Fibroblast of the aortic adventitia (primary cell): ENCODE results near the gene ATP6V0C. TPM values are rescaled to one million over a fixed set of nuclear protein-coding genes. Genes with fewer than 3 reads are reported as not detected.
"Not testable (repeated sequence)": the region's sequence is repeated elsewhere in the genome, so short reads cannot be mapped to it uniquely, and the experiment has no call there.

ENCODE experiments used
- DNase-seq: peaks from one replicate; pipeline ENCODE4 v3.0.0-alpha.2; 2010; ENCODE audit warnings: low read depth
- H3K4me3 ChIP-seq: 2 replicates; pipeline ENCODE4 v1.5.1; 2011; ENCODE audit warnings: low read depth, mild to moderate bottlenecking, control low read depth, low read length, moderate library complexity
- CTCF ChIP-seq: IDR thresholded peaks from 2 replicates; pipeline ENCODE4 v1.5.1; 2011; ENCODE audit warnings: mild to moderate bottlenecking, low read length, control low read depth, inconsistent platforms; ENCODE audit not compliant: insufficient read depth
- total RNA-seq: library from RNA; depleted of rRNA; stranded (reverse); fragments of >200 nt; gene quantifications from 2 replicates; pipeline ENCODE4 v1.2.3, GENCODE V29; 2012; ENCODE audit warnings: low replicate concordance

ATP6V0C gene
- total RNA-seq, 1 donor, result 48.9 TPM

DNA sequence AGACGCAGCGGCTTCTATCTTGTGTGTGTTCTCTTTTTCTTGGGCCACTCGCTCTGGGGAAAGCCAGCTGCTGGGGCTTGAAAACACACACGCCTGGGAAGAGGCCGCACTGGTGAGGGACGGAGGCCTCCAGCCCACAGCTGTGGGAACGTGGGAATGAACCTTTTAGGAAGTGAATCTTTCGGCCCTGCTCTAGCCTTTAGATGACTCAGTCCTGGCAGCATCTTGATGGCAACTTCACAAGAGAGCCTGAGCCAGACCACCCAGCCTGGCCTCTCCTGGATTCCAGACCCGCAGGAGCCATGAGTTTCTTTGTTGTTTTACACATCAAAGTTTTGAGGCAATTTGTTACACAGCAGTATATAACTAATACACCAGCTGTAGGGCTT is 21.9 kb downstream of the ATP6V0C start:
- no peak for TF ChIP-seq CTCF
- no peak overlapping the region for H3K4me3 ChIP-seq
- DNase-seq, result peak; percentile 94

GRCh38 chr16:2537451-2538379 is 24.0 kb downstream of the ATP6V0C start, which contains the start of gene PDPK1:
TSS of gene PDPK1 (plus strand) at chr16:2538021. CDS start at chr16:2538113, 92 bp downstream.
- TF ChIP-seq CTCF, result no peak
- H3K4me3 ChIP-seq, result peak within 1 kb of the TSS; percentile 76
- peak; percentile 90 for DNase-seq

GRCh38 chr16:2539192-2539844 is 25.6 kb downstream of the ATP6V0C start:
- not testable (repeated sequence) for DNase-seq
- H3K4me3 ChIP-seq, result peak overlapping the region; percentile 64

DNA sequence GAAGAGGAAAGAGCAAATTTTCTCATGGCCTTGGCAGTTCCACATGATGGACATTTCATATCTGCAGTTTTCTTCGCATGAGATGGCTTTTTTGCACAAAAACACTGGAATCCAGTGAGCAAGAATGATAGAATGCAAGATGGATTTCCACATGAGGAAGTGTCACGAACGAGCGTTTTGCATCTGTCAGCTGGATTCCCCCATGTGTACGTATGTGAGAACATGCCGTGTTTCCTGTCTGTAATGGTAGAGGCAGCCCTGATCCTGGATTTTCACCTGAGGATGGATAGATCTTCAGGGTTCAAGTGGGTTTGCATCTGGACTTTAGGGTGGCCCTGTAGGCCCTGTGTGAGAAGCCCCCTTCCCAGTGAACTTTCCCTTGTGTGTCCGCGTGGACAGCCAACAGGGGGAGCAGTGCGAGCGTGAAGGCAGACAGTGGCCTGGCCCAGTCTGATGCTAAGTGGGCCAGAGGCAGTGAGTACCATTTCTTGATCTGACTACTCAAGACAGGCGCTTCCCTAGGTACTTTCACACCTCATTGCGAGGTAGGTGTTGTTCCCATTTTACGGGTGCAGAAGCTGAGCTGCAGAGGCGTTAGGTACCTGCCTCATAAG is 26.2 kb downstream of the ATP6V0C start:
- peak; percentile 59 for TF ChIP-seq CTCF
- H3K4me3 ChIP-seq, result not testable (repeated sequence)
- DNase-seq, result peak; percentile 42

- not testable (repeated sequence) for DNase-seq, H3K4me3 ChIP-seq
Measured at GRCh38 chr16:2540912-2541311, 27.2 kb downstream of the ATP6V0C start.

DNA sequence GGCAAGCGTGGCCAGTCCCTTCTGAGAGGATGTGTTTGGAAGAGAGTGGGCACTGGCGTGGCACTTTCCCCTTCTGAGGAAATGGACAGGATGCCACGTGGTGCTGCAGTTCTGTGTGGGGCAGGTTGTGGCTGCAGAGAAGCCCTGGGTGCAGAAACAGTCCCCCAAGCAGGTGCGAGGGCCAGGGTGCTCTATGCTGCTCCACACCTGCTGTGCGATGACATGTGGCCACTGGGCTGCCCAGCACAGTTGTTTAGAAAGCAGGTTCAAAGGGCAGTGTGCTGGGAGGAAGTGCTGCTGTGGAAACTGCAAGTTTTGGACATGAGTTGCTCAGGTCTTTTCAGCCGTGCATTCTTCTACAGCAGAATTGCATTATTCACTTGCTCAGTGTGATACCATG is 27.7 kb downstream of the ATP6V0C start:
- DNase-seq, H3K4me3 ChIP-seq: not testable (repeated sequence)

DNA sequence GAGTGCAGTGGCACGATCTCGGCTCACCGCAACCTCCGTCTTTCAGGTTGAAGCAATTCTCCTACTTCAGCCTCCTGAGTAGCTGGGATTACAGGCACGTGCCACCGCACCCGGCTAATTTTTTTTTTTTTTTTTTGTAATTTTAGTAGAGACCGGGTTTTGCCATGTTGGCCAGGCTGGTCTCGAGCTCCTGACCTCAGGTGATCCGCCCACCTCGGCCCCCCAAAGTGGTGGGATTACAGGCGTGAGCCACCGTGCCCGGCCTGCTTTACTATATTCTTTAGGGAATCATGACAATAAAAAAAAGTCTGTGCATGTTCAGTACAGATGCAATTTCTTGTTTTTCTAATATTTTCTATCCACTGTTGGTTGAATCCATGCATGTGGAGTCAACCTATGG is 30.0 kb downstream of the ATP6V0C start:
- not testable (repeated sequence) for H3K4me3 ChIP-seq, DNase-seq

GRCh38 chr16:2550283-2550878 is 36.6 kb downstream of the ATP6V0C start:
- H3K4me3 ChIP-seq, DNase-seq: not testable (repeated sequence)

GRCh38 chr16:2551420-2551889 is 37.7 kb downstream of the ATP6V0C start:
- not testable (repeated sequence) for H3K4me3 ChIP-seq
- peak; percentile 40 for DNase-seq

GRCh38 chr16:2554709-2555425 is 41.1 kb downstream of the ATP6V0C start:
- H3K4me3 ChIP-seq, DNase-seq: not testable (repeated sequence)

DNA sequence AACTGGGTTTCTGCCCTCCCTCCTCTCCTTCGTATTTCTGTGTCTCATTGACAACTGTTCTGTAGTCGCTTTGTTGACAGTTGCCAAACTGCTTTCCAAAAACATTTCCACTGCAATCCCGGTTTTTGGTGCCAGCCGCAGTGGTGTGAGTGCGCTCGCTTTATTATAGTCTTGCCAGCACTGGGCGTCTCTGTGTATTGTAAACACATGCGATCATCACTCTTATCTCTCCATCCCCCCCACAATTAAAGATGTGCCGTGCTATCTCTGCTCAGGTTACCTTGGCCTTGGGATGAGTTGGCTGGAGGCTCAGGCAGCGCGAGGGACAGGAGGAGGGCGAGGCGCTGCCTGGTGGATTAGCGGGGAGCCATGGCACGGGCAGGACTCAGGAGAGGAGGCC is 43.4 kb downstream of the ATP6V0C start:
- not testable (repeated sequence) for DNase-seq, H3K4me3 ChIP-seq

GRCh38 chr16:2560131-2560797 is 46.5 kb downstream of the ATP6V0C start:
- DNase-seq, H3K4me3 ChIP-seq: not testable (repeated sequence)
